ENCODE measurements around the gene MLANA. TPM values are rescaled to one million over a fixed set of nuclear protein-coding genes. Genes with fewer than 3 reads are reported as not detected.

Gene MLANA
- polyA plus RNA-seq, 1 donor (not counting 4 experiments of a cell fraction or from before 2014, with no cell fraction given): not detected

- Histone ChIP-seq H3K9me1 (ENCODE audit: control insufficient read depth, extremely low read depth, insufficient read depth, low read length) (no peaks in the 10 kb centered on the region), H3K27me3 (ENCODE audit: control insufficient read depth, extremely low read depth, insufficient read depth, low read length) (no peaks in the 10 kb centered on the region), H3K9me3 (ENCODE audit: control insufficient read depth, low read depth, low read length) (no peaks in the 10 kb centered on the region), H3K27ac (ENCODE audit: control insufficient read depth, insufficient read depth, low read length) (no peak overlapping the region), H2AFZ (ENCODE audit: control insufficient read depth, low read length) (no peak overlapping the region), H3K4me1 (ENCODE audit: control insufficient read depth, extremely low read depth, insufficient read depth, low read length) (no peaks in the 10 kb centered on the region), H3K79me2 (ENCODE audit: control insufficient read depth, insufficient read depth, low read length) (no peaks in the 10 kb centered on the region), H3K4me2 (ENCODE audit: control insufficient read depth, extremely low read depth, insufficient read depth, low read depth, low read length) (no peak overlapping the region), H3K9ac (ENCODE audit: control insufficient read depth, extremely low read depth, insufficient read depth, low read length) (no peak overlapping the region), H4K20me1 (ENCODE audit: control insufficient read depth, extremely low read depth, insufficient read depth, low read length) (no peaks in the 10 kb centered on the region), H3K36me3 (ENCODE audit: control insufficient read depth in 2 of 2, extremely low read depth in 1 of 2, insufficient read depth in 2 of 2, low read length in 2 of 2) (no peaks in the 10 kb centered on the region), H3K4me3 (ENCODE audit: control insufficient read depth in 2 of 3, extremely low read depth in 1 of 3, insufficient read depth in 2 of 3, low read depth in 1 of 3, low read length in 3 of 3) (no peak overlapping the region)
- no peak for DNase-seq (ENCODE audit: low read depth, low spot score)
- TF ChIP-seq CTCF (optimal IDR thresholded peaks at IDR 0.05 in 1 of 3, IDR thresholded peaks at IDR 0.05 in 1 of 3, conservative IDR thresholded peaks at IDR 0.05 in 1 of 3; ENCODE audit: extremely low read depth in 1 of 3, insufficient read depth in 2 of 3, low read length in 3 of 3) (peak; percentile 67 to 83 (median 68)), EZH2 (IDR thresholded peaks at IDR 0.05; ENCODE audit: low read length) (no peak)
- dilution Hi-C loops (cut with MboI; ENCODE audit: extremely low pct_ligation_motif_present, low sequenced_read_pairs): no loop called here
- peak; percentile 62 for FAIRE-seq
Observed at GRCh38 chr9:5869315-5870019, 21.2 kb upstream of the MLANA start.

DNA sequence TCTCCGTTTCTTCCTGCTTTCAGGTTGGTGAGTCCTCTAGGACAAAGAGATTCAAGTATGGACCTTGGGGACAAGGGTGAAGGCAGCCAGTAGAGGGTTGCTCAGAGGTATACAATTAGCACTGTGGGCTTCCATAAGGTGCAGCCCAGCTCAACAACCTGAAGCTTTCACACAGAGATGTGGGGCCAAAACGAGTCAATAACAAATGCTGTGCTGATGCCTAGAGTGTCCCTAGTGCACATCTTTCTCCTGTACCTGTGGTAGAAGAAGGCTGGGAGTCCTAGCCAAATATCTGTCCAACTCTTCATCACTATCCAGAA, 20.7 kb upstream of the MLANA start:
- H3K36me3 ChIP-seq (ENCODE audit: control insufficient read depth in 2 of 2, extremely low read depth in 1 of 2, insufficient read depth in 2 of 2, low read length in 2 of 2): no peaks in the 10 kb centered on the region
- H3K79me2 ChIP-seq (ENCODE audit: control insufficient read depth, insufficient read depth, low read length): no peaks in the 10 kb centered on the region
- no peak overlapping the region for H3K9ac ChIP-seq (ENCODE audit: control insufficient read depth, extremely low read depth, insufficient read depth, low read length)
- TF ChIP-seq EZH2 (IDR thresholded peaks at IDR 0.05; ENCODE audit: low read length) (no peak), CTCF (optimal IDR thresholded peaks at IDR 0.05 in 1 of 3, IDR thresholded peaks at IDR 0.05 in 1 of 3, conservative IDR thresholded peaks at IDR 0.05 in 1 of 3; ENCODE audit: extremely low read depth in 1 of 3, insufficient read depth in 2 of 3, low read length in 3 of 3) (no peak)
- no peak overlapping the region for H3K4me2 ChIP-seq (ENCODE audit: control insufficient read depth, extremely low read depth, insufficient read depth, low read depth, low read length)
- no peaks in the 10 kb centered on the region for H4K20me1 ChIP-seq (ENCODE audit: control insufficient read depth, extremely low read depth, insufficient read depth, low read length)
- no peak overlapping the region for H2AFZ ChIP-seq (ENCODE audit: control insufficient read depth, low read length)
- no peaks in the 10 kb centered on the region for H3K9me3 ChIP-seq (ENCODE audit: control insufficient read depth, low read depth, low read length)
- FAIRE-seq (no peak), DNase-seq (ENCODE audit: low read depth, low spot score) (no peak)
- no peaks in the 10 kb centered on the region for H3K4me1 ChIP-seq (ENCODE audit: control insufficient read depth, extremely low read depth, insufficient read depth, low read length)
- dilution Hi-C loops (cut with MboI; ENCODE audit: extremely low pct_ligation_motif_present, low sequenced_read_pairs): no loop called here
- no peak overlapping the region for H3K4me3 ChIP-seq (ENCODE audit: control insufficient read depth in 2 of 3, extremely low read depth in 1 of 3, insufficient read depth in 2 of 3, low read depth in 1 of 3, low read length in 3 of 3)
- no peaks in the 10 kb centered on the region for H3K9me1 ChIP-seq (ENCODE audit: control insufficient read depth, extremely low read depth, insufficient read depth, low read length)
- H3K27ac ChIP-seq (ENCODE audit: control insufficient read depth, insufficient read depth, low read length): no peak overlapping the region
- H3K27me3 ChIP-seq (ENCODE audit: control insufficient read depth, extremely low read depth, insufficient read depth, low read length): no peaks in the 10 kb centered on the region

Data from keratinocyte (primary cell).